Retinal pigment epithelial cell (primary cell): Measurements from ENCODE around the gene RAB21.

ENCODE experiments used
- DNase-seq: peaks from one replicate; pipeline ENCODE4 v3.0.0-alpha.2; 2010; ENCODE audit warnings: low read depth
- H3K4me3 ChIP-seq: 2 replicates; pipeline ENCODE4 v1.5.1; 2011; ENCODE audit warnings: mild to moderate bottlenecking, low read length, control low read depth, moderate library complexity
- CTCF ChIP-seq: conservative IDR thresholded peaks from 2 replicates; pipeline ENCODE4 v1.5.1; 2011; ENCODE audit warnings: low read depth, low read length, control low read depth, inconsistent platforms

RAB21 gene

GRCh38 chr12:71732357-71732712 lies 22.3 kb upstream of the RAB21 start:
- no peak for DNase-seq
- H3K4me3 ChIP-seq, result no peak overlapping the region
- no peak for TF ChIP-seq CTCF

- DNase-seq, result no peak
- no peak overlapping the region for H3K4me3 ChIP-seq
- TF ChIP-seq CTCF, result no peak
Observed at GRCh38 chr12:71737197-71737596, 17.5 kb upstream of the RAB21 start.

GRCh38 chr12:71742998-71743397 lies 11.7 kb upstream of the RAB21 start:
- DNase-seq, result no peak
- no peak for TF ChIP-seq CTCF
- no peak overlapping the region for H3K4me3 ChIP-seq

GRCh38 chr12:71744522-71745300 lies 10.0 kb upstream of the RAB21 start:
- H3K4me3 ChIP-seq, result no peak overlapping the region
- DNase-seq, result no peak
- TF ChIP-seq CTCF, result no peak

GRCh38 chr12:71746974-71747611 lies 7.6 kb upstream of the RAB21 start:
- H3K4me3 ChIP-seq, result no peak overlapping the region
- DNase-seq, result no peak
- peak; percentile 76 for TF ChIP-seq CTCF

GRCh38 chr12:71748081-71748850 lies 6.4 kb upstream of the RAB21 start:
- no peak for DNase-seq
- TF ChIP-seq CTCF, result no peak
- H3K4me3 ChIP-seq, result no peak overlapping the region
